OCI-M2 (cell line): Measurements from ENCODE around the gene KIAA1217.

Experiments used
- DNase-seq: peaks from one replicate; lab custom pipeline; 2025; ENCODE audit not compliant: unreplicated experiment; lab: John Stamatoyannopoulos, UW

KIAA1217 gene

GRCh38 chr10:24360282-24361127, 151.6 kb downstream of the KIAA1217 start:
- DNase-seq: no peak

DNA sequence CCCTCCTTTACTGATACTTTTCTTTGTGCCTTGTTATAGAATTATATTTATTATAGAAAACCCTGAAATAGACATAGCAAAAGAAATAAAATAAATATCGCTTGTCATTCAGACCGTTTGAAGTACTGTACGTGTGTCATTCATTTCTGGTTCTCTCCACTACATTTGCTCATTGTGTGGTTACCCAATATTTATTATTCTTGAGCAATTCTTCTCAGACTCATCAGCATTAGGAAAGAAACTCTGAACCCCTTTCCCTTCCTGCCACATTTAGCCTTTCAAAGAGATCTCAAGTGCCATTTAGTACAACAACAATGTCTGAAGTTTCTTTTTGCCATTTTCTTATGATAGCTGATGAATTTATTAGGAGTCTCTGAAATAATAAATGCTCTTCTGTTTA, 154.1 kb downstream of the KIAA1217 start:
- no peak for DNase-seq

DNA sequence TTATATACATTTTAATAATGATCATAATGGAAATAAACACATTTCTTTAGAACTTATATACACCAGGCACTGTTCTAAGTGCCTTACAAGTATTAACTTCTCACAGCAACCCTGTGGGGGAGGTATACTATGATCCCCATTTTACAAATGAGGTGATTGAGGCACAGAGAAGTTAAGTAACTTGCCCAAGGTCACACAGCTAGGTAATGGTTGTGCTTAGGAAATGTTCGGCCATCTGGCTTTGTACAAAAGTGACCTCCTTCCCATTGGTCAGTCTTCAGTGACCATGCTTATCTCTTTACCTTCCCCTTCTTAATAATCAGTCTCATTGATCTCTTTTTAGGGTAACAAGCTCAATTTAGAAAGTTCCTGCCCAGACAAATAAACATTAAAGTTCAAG, 158.8 kb downstream of the KIAA1217 start:
- DNase-seq: no peak

GRCh38 chr10:24370877-24371276, 161.9 kb downstream of the KIAA1217 start:
- no peak for DNase-seq

DNA sequence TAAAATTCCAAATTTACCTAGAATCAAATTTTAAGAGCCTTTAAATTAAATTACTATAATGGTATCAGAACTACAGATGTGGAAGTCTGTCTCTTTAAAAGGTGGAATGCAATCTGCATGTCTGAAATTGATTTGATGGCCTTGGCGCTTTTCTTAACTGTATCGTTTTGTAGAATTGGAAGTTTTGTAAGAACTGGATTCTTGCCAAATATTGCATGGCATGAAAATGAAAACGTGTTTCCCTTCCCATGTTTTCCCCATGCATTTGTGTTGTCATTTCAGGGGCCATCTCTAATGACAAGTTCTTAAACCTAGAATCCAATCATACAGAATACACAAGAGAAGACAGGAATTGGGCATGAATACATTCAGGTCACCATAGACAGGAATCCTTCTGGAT, 162.5 kb downstream of the KIAA1217 start:
- no peak for DNase-seq

DNA sequence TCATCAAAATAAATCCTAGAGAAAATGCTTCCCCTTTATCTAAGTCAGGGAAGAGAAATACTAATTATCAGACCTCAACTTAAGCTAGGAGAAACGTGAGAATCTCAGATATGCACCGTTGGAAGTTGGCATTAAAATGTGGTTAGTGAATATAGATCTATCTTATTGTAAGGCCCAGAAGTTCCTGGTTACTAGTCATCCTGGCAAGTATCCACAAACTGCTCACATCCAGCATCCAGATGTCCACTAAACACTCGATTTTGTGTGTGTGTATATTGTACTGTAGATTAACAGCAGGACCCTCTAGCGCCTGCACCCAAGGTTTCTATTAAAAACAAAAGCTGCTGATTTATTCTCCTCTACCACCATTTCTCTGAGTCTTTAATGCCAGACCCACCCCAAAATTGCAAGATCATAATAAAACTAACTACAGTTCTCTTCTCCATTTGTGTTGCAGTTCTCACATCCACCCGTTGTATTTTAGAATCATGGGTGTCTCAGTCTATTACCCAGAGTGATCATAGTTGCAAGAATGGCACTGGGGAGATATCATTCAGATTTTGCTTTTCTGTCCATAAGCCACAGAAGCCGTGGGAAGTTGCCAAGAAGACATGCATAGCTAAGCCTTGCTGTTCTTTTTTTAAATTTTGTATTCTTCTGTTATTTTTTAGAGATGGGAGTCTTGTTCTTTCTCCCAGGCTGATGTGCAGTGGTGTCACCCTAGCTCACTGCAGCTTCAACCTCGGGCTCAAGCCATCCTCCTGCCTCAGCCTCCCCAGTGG, 165.4 kb downstream of the KIAA1217 start:
- no peak for DNase-seq

DNA sequence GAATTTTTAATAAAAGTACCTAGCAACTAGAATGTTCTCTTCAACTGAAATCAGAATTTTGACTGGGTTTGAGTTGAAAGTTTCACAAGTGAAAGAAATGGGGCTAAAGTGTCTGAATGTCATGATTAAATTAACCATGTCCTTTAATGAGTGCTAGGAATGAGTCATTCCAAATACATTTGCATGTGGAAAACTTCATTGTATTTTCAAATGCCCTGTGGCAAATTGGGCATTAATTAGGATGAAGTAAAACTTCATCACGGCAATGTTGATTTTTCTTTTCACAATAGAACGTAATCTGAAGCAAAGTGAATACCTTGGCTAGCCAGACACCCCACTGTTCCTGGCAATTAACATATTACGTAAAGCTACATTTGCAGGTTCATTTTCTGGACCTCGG, 166.6 kb downstream of the KIAA1217 start:
- no peak for DNase-seq

DNA sequence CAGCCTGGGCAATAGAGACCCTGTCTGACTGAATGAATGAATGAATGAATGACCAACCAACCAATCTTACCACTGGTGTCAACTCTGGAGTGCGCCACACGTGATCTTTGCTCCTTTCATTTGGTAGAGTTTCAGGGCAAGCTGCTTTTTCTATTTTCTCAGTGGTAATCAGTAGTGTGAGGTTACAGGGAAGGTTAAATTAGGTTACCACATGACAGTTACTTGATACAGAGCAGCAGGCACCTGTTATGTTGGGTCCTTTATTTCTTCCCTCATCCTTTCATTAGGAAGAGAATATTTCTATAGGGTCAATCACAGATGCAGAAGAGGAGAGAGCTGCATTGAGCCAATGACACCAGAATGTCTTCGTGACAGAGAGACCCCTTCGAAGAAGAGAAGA, 167.8 kb downstream of the KIAA1217 start:
- DNase-seq: no peak

DNA sequence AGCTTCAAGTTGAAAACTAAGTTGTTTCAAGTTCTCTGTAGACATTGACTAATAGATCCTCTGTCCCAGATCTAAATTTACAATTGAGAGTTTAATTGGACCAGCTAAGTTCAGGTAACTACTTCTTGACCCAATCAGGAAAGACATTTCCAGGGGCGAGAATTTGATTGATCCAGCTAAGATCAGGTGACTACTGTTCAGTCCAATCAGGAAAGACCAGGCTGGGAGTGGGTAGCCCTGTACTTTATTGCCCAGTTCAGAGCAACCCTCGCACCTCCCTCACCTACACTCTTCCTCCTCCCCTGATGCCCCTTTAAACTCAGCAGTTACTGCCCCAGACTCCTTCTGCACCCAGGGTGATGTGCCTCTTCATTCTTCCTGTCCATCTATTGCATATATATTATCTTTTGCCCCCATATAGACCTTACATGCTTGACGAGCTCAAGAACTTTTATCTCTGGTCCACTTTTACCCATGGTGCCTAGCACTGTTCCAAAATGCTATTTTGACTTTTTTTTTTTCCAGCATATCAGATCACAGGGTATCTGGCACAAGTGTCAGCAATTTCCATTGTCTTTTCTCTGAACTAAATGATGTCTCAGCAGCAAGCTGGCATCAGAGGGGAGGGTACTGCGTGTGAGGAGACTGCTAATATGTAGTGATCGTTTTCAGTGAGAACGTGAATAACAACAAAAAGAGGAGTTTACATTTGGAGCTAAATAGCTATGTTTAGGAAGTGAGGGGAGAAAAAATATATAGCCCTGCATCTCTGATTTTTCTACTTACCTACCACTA, 169.4 kb downstream of the KIAA1217 start:
- no peak for DNase-seq

DNA sequence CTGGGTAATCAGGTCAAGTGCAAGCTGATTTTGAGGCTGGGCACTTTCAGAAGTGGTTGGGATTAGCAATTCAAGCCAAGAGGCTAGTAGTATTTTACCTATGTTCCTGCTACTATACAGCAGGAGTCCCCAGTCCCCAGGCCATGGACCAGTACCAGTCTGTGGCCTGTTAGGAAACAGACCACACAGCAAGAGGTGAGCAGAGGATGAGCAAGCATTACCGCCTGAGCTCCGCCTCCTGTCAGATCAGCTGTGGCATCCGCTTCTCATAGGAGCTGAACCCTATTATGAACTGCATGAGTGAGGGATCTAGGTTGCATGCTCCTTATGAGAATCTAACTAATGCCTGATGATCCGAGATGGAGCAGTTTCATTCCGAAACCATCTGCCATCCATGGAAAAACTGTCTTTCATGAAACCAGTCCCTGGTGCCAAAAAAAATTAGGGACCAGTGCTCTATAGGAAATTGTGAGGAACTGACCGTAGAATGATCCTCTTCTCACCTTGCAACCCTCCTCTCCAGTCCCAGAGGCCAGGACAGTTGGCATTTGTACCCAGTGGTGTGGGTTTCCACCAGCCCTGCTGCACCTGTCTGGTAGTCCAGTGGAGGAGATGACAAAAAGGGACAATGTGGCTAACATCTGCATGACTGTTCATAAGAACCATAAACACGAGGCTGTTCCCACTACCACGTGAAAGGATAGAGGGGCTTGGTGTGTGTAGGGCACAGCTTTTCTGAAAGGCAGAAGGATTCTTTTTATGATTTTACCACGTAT, 172.5 kb downstream of the KIAA1217 start:
- DNase-seq: no peak

DNA sequence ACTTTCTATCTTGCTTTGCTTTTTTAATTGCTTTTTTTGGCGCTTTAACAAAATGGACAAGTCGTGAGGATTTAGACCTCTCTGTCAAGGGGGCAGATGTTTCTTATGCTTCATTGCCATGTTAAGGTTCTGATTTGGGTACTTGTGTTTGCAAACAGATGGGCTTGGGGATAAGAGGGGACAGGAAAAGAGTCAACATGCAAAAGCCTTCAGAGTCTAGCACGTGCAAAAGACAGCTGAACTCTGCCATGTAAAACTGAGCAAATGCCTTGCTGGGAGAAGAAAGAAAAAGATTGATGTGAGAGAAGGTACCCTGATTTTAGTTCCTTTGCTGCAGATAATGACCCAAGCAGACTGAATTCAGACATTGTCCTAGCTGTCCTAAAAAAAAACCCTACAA, 173.1 kb downstream of the KIAA1217 start:
- no peak for DNase-seq

- DNase-seq: no peak
Observed at GRCh38 chr10:24382596-24382978, 173.6 kb downstream of the KIAA1217 start.

GRCh38 chr10:24382979-24383663, 174.2 kb downstream of the KIAA1217 start:
- DNase-seq: no peak

- DNase-seq: no peak
Observed at GRCh38 chr10:24383681-24384106, 174.8 kb downstream of the KIAA1217 start.

- no peak for DNase-seq
Observed at GRCh38 chr10:24384954-24385353, 176.0 kb downstream of the KIAA1217 start.

- DNase-seq: no peak
Observed at GRCh38 chr10:24385776-24386175, 176.8 kb downstream of the KIAA1217 start.

GRCh38 chr10:24390146-24390700, 181.3 kb downstream of the KIAA1217 start:
- no peak for DNase-seq

DNA sequence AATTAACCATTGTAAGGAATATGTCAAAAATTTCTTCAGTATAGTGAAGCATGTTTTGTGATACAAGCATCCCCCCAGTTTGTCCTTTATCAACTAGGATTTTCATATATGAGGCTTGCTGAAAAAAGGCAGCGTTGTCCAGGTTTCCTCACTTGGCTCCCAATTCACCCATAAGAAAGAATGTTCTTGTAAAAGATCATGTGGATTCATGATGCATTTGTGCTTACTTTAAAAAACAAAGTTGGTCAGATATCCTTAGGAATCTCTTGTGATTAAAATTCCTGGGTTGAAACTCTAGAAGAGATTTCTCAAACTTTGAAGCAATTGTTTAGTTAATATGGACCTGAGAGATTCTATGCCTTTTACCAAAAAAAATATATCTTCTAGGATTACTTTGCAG, 181.8 kb downstream of the KIAA1217 start:
- DNase-seq: no peak

DNA sequence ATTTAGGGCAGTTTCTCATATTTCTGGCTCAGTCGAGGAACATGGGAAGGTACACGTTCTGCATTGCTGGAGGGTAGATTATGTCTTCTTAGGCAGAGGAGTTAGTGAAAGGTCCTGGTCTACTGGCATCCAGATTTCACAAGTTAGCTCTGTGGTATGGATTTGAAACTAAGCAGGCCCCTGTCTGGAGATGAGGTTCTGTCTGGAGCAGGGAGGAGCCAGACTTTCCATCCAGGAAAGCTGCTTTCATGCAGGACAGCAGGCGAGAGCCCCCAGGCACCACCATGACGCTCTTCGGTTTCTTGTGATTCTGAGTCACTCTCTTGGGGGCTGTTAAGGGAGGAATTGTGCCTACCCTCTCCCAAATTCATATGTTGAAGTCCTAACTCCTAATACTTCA, 184.3 kb downstream of the KIAA1217 start:
- DNase-seq: no peak
